Esophagus squamous epithelium (tissue), 4 donors: ENCODE data around the gene TFRC.
"Not testable (repeated sequence)": the region's sequence is repeated elsewhere in the genome, so short reads cannot be mapped to it uniquely, and the experiment has no call there.

ENCODE experiments used
- CTCF ChIP-seq, 6 experiments: fragments of 450-650 bp in 4 of 6; fragments of 200-600 bp in 2 of 6; sonication (generic) in 2 of 6; IDR thresholded peaks; one replicate each; pipeline ENCODE4 v1.5.1; 2016 to 2019; ENCODE audit warnings: antibody characterized with exemption in 6 of 6, mild to moderate bottlenecking in 4 of 6, moderate library complexity in 4 of 6
- POLR2A ChIP-seq, 4 donors: fragments of 450-650 bp; IDR thresholded peaks; one replicate each; pipeline ENCODE4 v1.6.1; 2017; ENCODE audit warnings: antibody characterized with exemption in 4 of 4, mild to moderate bottlenecking in 4 of 4, moderate library complexity in 3 of 4

GRCh38 chr3:196001240-196001639 lies 80.7 kb downstream of the TFRC start:
- TF ChIP-seq CTCF, POLR2A (IDR thresholded peaks at IDR 0.05): not testable (repeated sequence)
